GM23338 (cell line): ENCODE data around the gene ATP5MC2.

Experiments used
- CREB1 ChIP-seq: fragments of 250-450 bp; sonication (Bioruptor Pico); IDR thresholded peaks from 2 replicates; pipeline ENCODE4 v1.5.0; 2020; ENCODE audit warnings: low read depth, mild to moderate bottlenecking, moderate library complexity
- EZH2phosphoT487 ChIP-seq: fragments of 200-600 bp; sonication (generic); IDR thresholded peaks from one replicate; pipeline ENCODE4 v1.8.1; 2018; ENCODE audit warnings: antibody characterized with exemption; ENCODE audit not compliant: unreplicated experiment
- JUNB ChIP-seq: IDR thresholded peaks from one replicate; pipeline ENCODE4 v1.6.1; 2016; ENCODE audit warnings: antibody characterized with exemption; ENCODE audit not compliant: unreplicated experiment
- POLR2AphosphoS5 ChIP-seq: IDR thresholded peaks from 2 replicates; pipeline ENCODE4 v1.6.1; 2016; ENCODE audit warnings: antibody characterized with exemption, low read depth
- ZNF114 ChIP-seq: fragments of 250-450 bp; sonication (Bioruptor Pico); IDR thresholded peaks from 2 replicates; pipeline ENCODE4 v1.5.0; 2020; ENCODE audit warnings: mild to moderate bottlenecking, moderate library complexity
- TF ChIP-seq, protein P1 (sequence below), 2 experiments: fragments of 200-600 bp in 1 of 2; sonication (generic) in 1 of 2; conservative IDR thresholded peaks; 2 replicates each; pipeline versions ENCODE4 v1.5.1 to v1.6.1; 2016 to 2017; ENCODE audit warnings: antibody characterized with exemption in 2 of 2, low read depth in 2 of 2, mild to moderate bottlenecking in 2 of 2, moderate library complexity in 1 of 2

DNA sequence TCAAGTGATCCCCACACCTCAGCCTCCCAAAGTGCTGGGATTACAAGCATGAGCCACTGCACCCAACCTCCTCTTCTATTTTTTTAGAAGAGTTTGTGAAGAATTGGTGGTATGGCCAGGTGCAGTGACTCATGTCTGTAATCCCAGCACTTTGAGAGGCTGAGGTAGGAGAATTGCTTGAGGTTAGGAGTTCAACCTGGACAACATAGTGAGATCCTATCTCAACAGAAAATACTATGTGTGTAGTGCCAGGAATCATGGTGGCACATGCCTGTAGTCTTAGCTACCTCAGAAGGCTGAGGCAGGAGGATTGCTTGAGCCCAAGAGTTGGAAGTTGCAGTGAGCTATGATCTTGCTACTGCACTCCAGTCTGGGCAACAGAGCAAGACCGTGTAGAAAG, 44.2 kb downstream of the ATP5MC2 start:
- TF ChIP-seq ZNF114 (CRISPR knock-in tag) (no peak), CREB1 (CRISPR knock-in tag) (no peak), EZH2phosphoT487 (no peak), JUNB (no peak), POLR2AphosphoS5 (no peak)
- TF ChIP-seq, protein P1, sequence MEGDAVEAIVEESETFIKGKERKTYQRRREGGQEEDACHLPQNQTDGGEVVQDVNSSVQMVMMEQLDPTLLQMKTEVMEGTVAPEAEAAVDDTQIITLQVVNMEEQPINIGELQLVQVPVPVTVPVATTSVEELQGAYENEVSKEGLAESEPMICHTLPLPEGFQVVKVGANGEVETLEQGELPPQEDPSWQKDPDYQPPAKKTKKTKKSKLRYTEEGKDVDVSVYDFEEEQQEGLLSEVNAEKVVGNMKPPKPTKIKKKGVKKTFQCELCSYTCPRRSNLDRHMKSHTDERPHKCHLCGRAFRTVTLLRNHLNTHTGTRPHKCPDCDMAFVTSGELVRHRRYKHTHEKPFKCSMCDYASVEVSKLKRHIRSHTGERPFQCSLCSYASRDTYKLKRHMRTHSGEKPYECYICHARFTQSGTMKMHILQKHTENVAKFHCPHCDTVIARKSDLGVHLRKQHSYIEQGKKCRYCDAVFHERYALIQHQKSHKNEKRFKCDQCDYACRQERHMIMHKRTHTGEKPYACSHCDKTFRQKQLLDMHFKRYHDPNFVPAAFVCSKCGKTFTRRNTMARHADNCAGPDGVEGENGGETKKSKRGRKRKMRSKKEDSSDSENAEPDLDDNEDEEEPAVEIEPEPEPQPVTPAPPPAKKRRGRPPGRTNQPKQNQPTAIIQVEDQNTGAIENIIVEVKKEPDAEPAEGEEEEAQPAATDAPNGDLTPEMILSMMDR (conservative IDR thresholded peaks at IDR 0.05; ENCODE audit: low read depth in 2 of 2) = no peak
